ENCODE data around the gene ATP5PB.

Gene ATP5PB

DNA sequence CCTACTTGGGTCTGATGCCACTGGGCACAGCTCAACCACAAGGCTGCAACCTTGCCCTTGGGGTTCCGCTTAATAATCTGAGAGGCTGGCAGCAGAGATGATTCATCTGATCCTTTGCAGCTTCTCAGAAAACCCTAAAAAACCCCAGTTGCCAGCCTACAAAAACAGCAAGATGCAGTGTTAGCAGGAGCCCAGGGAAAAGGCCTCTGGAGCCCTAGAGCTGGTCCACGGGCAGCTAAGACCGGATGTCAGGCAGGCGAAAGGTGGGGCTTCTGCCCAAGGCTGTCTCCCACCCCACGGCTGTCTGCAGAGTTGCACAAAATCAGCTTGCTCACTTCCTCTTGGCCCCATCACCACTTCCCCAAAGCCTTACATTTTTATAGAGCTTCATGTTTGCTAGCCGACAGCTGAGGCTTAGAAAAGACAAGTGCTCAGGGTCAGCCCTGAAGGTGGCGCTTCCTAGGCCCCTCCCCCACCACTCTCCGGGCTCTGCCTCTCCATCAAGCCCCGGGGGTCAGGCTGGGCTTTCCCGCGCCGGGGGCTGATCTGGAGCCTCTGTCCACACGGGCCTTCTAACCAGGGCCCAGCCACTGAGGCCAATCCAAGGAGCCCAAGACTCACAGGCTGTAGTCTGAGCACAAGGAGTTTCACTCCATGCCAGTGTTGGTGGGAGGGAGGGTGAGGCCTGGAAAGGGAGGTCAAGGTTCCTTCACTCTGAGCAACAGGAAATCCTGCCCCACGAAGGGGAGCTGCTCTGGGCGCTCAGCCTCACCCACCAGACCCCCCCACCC lies 58.3 kb downstream of the ATP5PB start:
- peak; percentile 30 for DNase-seq (ENCODE audit: low read depth)

DNA sequence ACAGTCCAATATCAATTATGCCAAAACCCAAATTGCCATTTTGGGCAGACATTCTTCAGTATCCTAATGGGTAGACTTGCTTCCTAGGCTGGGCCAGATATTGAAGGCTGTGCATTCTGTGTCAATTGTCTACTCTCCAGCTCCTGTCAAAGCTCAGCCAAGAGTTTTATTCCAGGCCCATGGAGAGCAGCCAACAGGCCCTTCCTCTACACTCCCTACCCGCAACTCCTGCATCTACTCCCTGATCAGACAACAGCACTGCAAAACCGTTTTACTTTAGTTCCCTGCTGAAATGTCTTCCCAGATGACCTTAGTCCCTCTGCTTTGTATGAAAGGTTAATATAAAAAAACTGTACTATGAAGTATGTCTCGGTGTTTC lies 60.7 kb downstream of the ATP5PB start:
- no peak for DNase-seq (ENCODE audit: low read depth)

DNA sequence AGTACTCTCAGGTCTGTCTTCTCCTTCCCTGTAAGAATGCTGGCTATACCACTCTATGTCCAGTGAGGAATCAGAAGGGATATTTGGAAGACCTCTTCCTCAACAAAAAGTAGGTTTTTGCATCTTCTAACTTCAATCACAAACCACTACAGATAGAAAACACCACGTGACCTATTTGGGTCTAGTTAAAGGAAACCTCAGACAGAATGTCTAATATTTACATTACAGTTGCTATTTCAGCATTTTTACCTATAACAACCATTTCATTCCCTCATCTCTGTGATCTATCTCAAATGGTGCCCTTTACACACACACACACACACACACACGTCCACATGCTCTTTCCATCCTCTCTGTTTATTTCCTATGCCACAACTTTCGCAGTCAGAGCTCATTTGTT lies 62.1 kb downstream of the ATP5PB start:
- DNase-seq (ENCODE audit: low read depth) = no peak
